Vagina (tissue), 2 donors: ENCODE measurements around the gene ALK. TPM values are rescaled to one million over a fixed set of nuclear protein-coding genes. Genes with fewer than 3 reads are reported as not detected.

Experiments
- DNase-seq, 2 donors: peaks; one replicate each; pipeline ENCODE4 v3.0.0-alpha.2; 2017; ENCODE audit errors: extremely low spot score in 2 of 2
- H3K27ac ChIP-seq: fragments of 200-600 bp; sonication (generic); one replicate; pipeline ENCODE4 v1.5.1; 2019
- H3K27me3 ChIP-seq: fragments of 200-600 bp; sonication (generic); one replicate; pipeline ENCODE4 v1.5.1; 2019
- H3K36me3 ChIP-seq, 2 donors: fragments of 200-600 bp; sonication (generic); one replicate each; pipeline ENCODE4 v1.5.1; 2017 to 2019
- H3K4me1 ChIP-seq: fragments of 200-600 bp; sonication (generic); one replicate; pipeline ENCODE4 v1.5.1; 2019
- H3K4me3 ChIP-seq, 2 donors: fragments of 200-600 bp; sonication (generic); 1 replicate in 1 of 2; 2 replicates in 1 of 2; pipeline ENCODE4 v1.5.1; 2016 to 2019
- H3K9me3 ChIP-seq: fragments of 200-600 bp; sonication (generic); one replicate; pipeline ENCODE4 v1.5.1; 2019
- POLR2A ChIP-seq, 2 donors: fragments of 450-650 bp; IDR thresholded peaks; one replicate each; pipeline ENCODE4 v1.6.1; 2017; ENCODE audit warnings: antibody characterized with exemption in 2 of 2, mild to moderate bottlenecking in 2 of 2, moderate library complexity in 2 of 2
- POLR2AphosphoS5 ChIP-seq, 2 donors: sonication (generic); formaldehyde crosslinking; IDR thresholded peaks; one replicate each; pipeline ENCODE4 v1.9.0; 2017; ENCODE audit warnings: antibody characterized with exemption in 2 of 2, mild to moderate bottlenecking in 2 of 2, low read depth in 1 of 2; ENCODE audit not compliant: insufficient read depth in 1 of 2
- intact Hi-C: fragments of 100-400 bp; cut with DNase I; formaldehyde crosslinking; loops from one replicate; pipeline ENCODE4 v1.15.1; 2023
- total RNA-seq: library from RNA; depleted of rRNA; stranded (reverse); fragments of >200 nt; gene quantifications from one replicate; pipeline ENCODE4 v1.2.3, GENCODE V29; 2016
- TF ChIP-seq, protein P1 (sequence below), 3 experiments: fragments of 450-650 bp in 2 of 3; fragments of 200-600 bp in 1 of 3; sonication (generic) in 1 of 3; IDR thresholded peaks; one replicate each; pipeline ENCODE4 v1.5.1; 2017 to 2019; ENCODE audit warnings: antibody characterized with exemption in 3 of 3, mild to moderate bottlenecking in 2 of 3, moderate library complexity in 2 of 3

ALK gene
- total RNA-seq, 1 donor from 2014 or later, result 0.74 TPM

DNA sequence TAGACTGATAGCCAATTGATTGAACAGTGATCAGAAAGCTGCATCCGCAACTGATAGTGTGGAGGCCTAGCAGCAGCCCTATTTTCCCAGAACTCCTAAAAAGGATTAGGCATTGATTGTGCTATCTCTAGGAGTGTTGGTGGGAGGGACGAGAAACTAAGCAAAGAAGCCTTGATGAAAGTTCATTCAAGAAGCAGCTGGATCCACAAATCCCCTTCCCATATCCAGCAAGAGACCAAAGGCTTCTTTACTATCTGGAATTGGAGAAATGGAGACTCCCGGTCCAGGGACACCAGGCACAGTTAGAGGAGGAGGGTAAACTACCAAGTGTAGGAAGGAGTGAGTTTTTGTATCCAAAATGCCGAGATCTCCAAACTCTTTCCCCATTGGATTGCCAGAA lies 151.5 kb downstream of the ALK start:
- Histone ChIP-seq H3K36me3 (no peaks in the 10 kb centered on the region), H3K27me3 (no peaks in the 10 kb centered on the region), H3K9me3 (no peaks in the 10 kb centered on the region), H3K27ac (no peak overlapping the region), H3K4me1 (no peaks in the 10 kb centered on the region), H3K4me3 (no peak overlapping the region)
- TF ChIP-seq, protein P1, sequence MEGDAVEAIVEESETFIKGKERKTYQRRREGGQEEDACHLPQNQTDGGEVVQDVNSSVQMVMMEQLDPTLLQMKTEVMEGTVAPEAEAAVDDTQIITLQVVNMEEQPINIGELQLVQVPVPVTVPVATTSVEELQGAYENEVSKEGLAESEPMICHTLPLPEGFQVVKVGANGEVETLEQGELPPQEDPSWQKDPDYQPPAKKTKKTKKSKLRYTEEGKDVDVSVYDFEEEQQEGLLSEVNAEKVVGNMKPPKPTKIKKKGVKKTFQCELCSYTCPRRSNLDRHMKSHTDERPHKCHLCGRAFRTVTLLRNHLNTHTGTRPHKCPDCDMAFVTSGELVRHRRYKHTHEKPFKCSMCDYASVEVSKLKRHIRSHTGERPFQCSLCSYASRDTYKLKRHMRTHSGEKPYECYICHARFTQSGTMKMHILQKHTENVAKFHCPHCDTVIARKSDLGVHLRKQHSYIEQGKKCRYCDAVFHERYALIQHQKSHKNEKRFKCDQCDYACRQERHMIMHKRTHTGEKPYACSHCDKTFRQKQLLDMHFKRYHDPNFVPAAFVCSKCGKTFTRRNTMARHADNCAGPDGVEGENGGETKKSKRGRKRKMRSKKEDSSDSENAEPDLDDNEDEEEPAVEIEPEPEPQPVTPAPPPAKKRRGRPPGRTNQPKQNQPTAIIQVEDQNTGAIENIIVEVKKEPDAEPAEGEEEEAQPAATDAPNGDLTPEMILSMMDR (IDR thresholded peaks at IDR 0.05), result no peak
- TF ChIP-seq POLR2AphosphoS5 (IDR thresholded peaks at IDR 0.05; ENCODE audit: insufficient read depth in 1 of 2, low read depth in 1 of 2), result no peak
- no peak for DNase-seq
- intact Hi-C loops, result no loop called here

DNA sequence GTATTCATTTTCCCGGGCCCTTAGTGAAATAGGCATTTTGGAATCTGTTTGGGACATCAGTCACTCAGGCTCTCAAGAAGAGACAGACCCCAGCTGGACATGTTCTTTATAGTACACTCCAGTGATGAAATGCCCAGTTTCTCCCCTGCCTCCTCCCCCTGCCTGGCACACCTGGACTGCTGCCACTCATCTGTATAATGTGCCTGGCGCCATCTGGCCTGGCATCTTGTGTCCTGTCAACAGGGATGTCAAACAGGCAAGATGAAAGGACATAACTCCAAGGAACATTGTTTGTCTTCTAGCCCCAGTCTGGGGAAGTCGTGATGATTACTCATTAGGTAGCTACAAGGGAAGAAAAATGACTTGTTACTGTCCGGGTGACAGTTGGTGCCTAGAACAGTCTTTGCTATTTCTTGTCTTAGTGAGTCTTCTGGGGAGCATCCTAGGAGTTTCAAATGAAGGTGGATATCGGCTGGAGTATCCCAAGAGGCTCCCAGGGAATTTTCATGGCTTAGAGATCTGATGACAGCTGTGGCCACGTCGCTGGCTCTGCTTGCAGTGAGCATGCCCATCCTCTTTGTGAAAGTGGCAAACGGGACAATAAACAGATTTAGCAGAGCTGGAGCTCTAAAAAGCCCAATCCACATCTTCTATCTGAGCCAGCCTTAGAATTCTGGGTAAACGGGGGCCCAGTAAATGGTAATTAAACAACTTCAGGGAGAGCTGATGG lies 153.6 kb downstream of the ALK start:
- Histone ChIP-seq H3K27ac (no peak overlapping the region), H3K4me1 (peaks cover under 1% of the 10 kb centered on the region), H3K4me3 (no peak overlapping the region), H3K9me3 (no peaks in the 10 kb centered on the region), H3K36me3 (no peaks in the 10 kb centered on the region), H3K27me3 (no peaks in the 10 kb centered on the region)
- TF ChIP-seq, protein P1 (IDR thresholded peaks at IDR 0.05), result no peak
- TF ChIP-seq POLR2A (IDR thresholded peaks at IDR 0.05) (no peak), POLR2AphosphoS5 (IDR thresholded peaks at IDR 0.05; ENCODE audit: insufficient read depth in 1 of 2, low read depth in 1 of 2) (no peak)
- DNase-seq, result no peak
- intact Hi-C loops, result no loop called here

DNA sequence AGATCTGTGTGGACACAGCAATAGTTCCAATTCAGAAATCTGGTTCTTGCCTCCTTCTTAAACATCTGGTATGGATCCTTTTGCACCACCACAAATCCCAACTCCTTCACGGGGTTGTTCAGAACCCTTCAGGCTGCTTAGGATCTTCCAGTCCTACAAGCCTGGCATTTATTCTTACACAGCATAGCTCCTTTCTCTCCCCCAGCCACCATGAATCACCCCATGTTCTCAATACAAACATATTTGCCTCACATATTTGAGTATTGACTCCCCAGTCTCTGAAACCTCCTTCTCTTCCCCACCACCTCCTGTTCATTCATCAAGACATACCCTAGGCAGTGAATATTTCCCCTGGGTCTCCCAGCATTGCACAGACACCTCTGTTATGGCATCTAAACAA lies 155.2 kb downstream of the ALK start:
- Histone ChIP-seq H3K4me3 (no peak overlapping the region), H3K4me1 (peaks cover 16% of the 10 kb centered on the region), H3K36me3 (no peaks in the 10 kb centered on the region), H3K27me3 (no peaks in the 10 kb centered on the region), H3K9me3 (no peaks in the 10 kb centered on the region), H3K27ac (no peak overlapping the region)
- intact Hi-C loops, result no loop called here
- DNase-seq, result no peak
- no peak for TF ChIP-seq POLR2AphosphoS5 (IDR thresholded peaks at IDR 0.05; ENCODE audit: insufficient read depth in 1 of 2, low read depth in 1 of 2)
- no peak for TF ChIP-seq POLR2A (IDR thresholded peaks at IDR 0.05)
- TF ChIP-seq, protein P1 (IDR thresholded peaks at IDR 0.05), result no peak

DNA sequence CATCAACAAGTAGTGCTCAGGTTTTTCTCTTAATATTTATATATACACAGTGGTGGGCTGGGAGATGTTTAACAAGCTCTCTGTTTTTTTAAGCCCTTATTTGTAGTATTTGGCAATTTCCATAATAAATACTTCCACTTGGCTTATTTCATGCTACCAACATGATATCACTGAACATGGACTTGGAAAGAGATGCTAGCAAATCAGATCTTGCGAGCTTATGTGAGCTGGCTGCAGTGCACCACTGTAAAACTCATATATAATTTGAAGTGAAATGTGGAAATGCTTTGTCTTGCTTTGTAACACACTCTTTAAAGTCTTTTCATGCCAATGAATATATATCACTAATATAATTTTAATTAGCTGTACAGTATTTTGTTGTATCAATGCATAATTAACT lies 155.7 kb downstream of the ALK start:
- Histone ChIP-seq H3K36me3 (no peaks in the 10 kb centered on the region), H3K4me1 (peaks cover 18% of the 10 kb centered on the region), H3K9me3 (no peaks in the 10 kb centered on the region), H3K27ac (no peak overlapping the region), H3K4me3 (no peak overlapping the region), H3K27me3 (no peaks in the 10 kb centered on the region)
- TF ChIP-seq POLR2A (IDR thresholded peaks at IDR 0.05), result no peak
- TF ChIP-seq, protein P1 (IDR thresholded peaks at IDR 0.05), result no peak
- TF ChIP-seq POLR2AphosphoS5 (IDR thresholded peaks at IDR 0.05; ENCODE audit: insufficient read depth in 1 of 2, low read depth in 1 of 2), result no peak
- intact Hi-C loops, result no loop called here
- DNase-seq, result no peak

DNA sequence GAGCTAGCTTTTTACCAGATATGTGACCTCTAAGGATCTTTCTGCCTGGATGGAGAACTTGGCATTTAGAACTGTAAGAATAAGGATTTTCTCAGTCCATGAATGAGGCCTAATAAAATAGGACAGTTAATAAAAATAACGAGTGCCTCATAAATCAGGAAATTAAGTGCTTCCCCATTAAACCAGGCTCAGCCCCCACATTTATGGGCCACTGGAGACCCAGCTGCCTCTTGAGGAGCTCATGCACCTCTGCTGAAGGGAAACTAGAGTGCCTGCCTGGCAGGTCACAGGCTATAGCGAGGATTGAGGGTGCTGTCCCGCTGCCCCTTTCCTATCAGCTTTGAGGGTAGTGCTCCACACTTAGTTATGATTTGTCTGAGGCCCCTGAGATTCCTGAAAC lies 158.0 kb downstream of the ALK start:
- intact Hi-C loops, result no loop called here
- DNase-seq, result no peak
- H3K9me3 ChIP-seq, result no peaks in the 10 kb centered on the region
- no peaks in the 10 kb centered on the region for H3K36me3 ChIP-seq
- TF ChIP-seq POLR2AphosphoS5 (IDR thresholded peaks at IDR 0.05; ENCODE audit: insufficient read depth in 1 of 2, low read depth in 1 of 2), result no peak
- TF ChIP-seq, protein P1 (IDR thresholded peaks at IDR 0.05), result no peak
- TF ChIP-seq POLR2A (IDR thresholded peaks at IDR 0.05), result no peak
- H3K27ac ChIP-seq, result no peak overlapping the region
- H3K4me1 ChIP-seq, result peaks cover 18% of the 10 kb centered on the region
- no peaks in the 10 kb centered on the region for H3K27me3 ChIP-seq
- H3K4me3 ChIP-seq, result no peak overlapping the region
